Measurements from ENCODE around the gene POLR3G. TPM values are rescaled to one million over a fixed set of nuclear protein-coding genes. Genes with fewer than 3 reads are reported as not detected.

POLR3G gene
- total and polyA plus RNA-seq, 2 of the 13 experiments (the other 11 are each of a cell fraction or from before 2014, with no cell fraction given), result 1.2 to 7.3 TPM

DNA sequence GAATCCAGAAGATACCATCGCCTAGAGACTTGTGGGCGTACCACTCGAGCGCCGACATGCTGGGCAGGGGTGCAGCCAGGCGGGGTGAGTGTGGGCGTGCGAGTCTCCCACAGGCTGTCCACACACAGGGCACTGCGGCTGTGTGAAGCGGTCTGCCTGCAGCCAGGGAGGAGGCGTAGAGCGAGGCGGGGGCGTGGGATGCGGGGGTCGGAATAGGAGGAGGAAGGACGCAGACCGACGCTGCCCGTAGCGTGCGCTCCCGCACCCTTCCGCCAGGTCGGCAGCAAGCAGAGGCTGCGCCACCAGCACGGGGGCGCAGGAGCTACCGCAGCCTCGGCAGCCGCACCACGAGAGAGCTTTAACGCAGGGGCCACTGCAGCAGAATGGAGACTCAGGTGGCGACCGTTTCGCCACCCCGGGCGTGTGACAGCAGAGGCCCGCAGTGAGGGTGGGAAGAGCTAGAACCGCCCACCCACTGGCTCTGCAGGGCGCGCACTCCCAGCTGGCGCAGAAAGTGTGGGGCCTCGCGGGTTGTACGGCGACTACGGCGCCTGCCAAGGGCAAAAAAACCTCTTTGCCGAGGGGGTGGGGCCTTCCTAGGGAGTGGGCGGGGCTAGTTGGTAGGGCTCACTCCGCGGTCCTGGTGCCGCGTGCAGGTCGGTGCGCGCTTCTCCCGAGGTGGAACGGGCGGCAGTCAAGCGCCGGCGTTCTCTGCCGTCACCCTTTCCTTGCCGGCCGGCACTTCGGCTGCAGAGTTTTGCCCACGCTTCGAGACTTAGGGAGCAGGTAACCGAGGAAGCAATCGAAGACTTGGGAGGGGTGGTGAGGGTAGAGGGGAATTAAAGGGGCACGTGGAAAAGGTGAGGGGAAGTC lies at the start of gene POLR3G, which contains the start of gene MBLAC2 (continued):
- TF ChIP-seq NRL (CRISPR knock-in tag; IDR thresholded peaks at IDR 0.05; ENCODE audit: borderline replicate concordance) (no peak; the same call in 1 of the 2 replicates), ZNF331 (CRISPR knock-in tag; IDR thresholded peaks at IDR 0.05) (peak; percentile 84; the same call in 1 of the 2 replicates), ZNF577 (CRISPR knock-in tag; IDR thresholded peaks at IDR 0.05; ENCODE audit: borderline replicate concordance, low read depth) (no peak), ADNP (CRISPR knock-in tag; IDR thresholded peaks at IDR 0.05) (peak; percentile 27; the same call in 1 of the 2 replicates), MLLT10 (CRISPR knock-in tag; IDR thresholded peaks at IDR 0.05) (no peak), ZNF605 (CRISPR knock-in tag; IDR thresholded peaks at IDR 0.05) (peak; percentile 89), HOXA7 (CRISPR knock-in tag; IDR thresholded peaks at IDR 0.05) (no peak; the same call in 1 of the 2 replicates), ZNF501 (CRISPR knock-in tag; IDR thresholded peaks at IDR 0.05) (peak; percentile 70), TOPORS (CRISPR knock-in tag; IDR thresholded peaks at IDR 0.05) (no peak; the same call in 1 of the 2 replicates), TAF1 (CRISPR knock-in tag; IDR thresholded peaks at IDR 0.05) (peak; percentile 89), ZNF749 (CRISPR knock-in tag; IDR thresholded peaks at IDR 0.05; ENCODE audit: borderline replicate concordance) (no peak; the same call in none of the 2 replicates), ZNF678 (CRISPR knock-in tag; IDR thresholded peaks at IDR 0.05) (0 out of 2 replicates have a peak, but pooled peaks have one; percentile 60), SALL2 (CRISPR knock-in tag; IDR thresholded peaks at IDR 0.05) (peak; percentile 72), ZNF124 (CRISPR knock-in tag; IDR thresholded peaks at IDR 0.05) (peak; percentile 20; the same call in 1 of the 2 replicates), ZBTB7B (CRISPR knock-in tag; IDR thresholded peaks at IDR 0.05) (peak; percentile 80), CBFB (CRISPR knock-in tag; IDR thresholded peaks at IDR 0.05) (peak; percentile 70; the same call in 1 of the 2 replicates), ZFP62 (CRISPR knock-in tag; IDR thresholded peaks at IDR 0.05) (no peak)
- TF ChIP-seq, protein P1, sequence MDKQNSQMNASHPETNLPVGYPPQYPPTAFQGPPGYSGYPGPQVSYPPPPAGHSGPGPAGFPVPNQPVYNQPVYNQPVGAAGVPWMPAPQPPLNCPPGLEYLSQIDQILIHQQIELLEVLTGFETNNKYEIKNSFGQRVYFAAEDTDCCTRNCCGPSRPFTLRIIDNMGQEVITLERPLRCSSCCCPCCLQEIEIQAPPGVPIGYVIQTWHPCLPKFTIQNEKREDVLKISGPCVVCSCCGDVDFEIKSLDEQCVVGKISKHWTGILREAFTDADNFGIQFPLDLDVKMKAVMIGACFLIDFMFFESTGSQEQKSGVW (CRISPR knock-in tag; IDR thresholded peaks at IDR 0.05; ENCODE audit: borderline replicate concordance), result peak; percentile 78; the same call in 1 of the 2 replicates
- TF ChIP-seq, protein P2, sequence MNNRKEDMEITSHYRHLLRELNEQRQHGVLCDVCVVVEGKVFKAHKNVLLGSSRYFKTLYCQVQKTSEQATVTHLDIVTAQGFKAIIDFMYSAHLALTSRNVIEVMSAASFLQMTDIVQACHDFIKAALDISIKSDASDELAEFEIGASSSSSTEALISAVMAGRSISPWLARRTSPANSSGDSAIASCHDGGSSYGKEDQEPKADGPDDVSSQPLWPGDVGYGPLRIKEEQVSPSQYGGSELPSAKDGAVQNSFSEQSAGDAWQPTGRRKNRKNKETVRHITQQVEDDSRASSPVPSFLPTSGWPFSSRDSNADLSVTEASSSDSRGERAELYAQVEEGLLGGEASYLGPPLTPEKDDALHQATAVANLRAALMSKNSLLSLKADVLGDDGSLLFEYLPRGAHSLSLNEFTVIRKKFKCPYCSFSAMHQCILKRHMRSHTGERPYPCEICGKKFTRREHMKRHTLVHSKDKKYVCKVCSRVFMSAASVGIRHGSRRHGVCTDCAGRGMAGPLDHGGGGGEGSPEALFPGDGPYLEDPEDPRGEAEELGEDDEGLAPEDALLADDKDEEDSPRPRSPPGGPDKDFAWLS (CRISPR knock-in tag; IDR thresholded peaks at IDR 0.05; ENCODE audit: borderline replicate concordance), result no peak; the same call in 1 of the 2 replicates
- TF ChIP-seq, protein P3, sequence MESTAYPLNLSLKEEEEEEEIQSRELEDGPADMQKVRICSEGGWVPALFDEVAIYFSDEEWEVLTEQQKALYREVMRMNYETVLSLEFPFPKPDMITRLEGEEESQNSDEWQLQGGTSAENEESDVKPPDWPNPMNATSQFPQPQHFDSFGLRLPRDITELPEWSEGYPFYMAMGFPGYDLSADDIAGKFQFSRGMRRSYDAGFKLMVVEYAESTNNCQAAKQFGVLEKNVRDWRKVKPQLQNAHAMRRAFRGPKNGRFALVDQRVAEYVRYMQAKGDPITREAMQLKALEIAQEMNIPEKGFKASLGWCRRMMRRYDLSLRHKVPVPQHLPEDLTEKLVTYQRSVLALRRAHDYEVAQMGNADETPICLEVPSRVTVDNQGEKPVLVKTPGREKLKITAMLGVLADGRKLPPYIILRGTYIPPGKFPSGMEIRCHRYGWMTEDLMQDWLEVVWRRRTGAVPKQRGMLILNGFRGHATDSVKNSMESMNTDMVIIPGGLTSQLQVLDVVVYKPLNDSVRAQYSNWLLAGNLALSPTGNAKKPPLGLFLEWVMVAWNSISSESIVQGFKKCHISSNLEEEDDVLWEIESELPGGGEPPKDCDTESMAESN (CRISPR knock-in tag; conservative IDR thresholded peaks at IDR 0.05), result peak; percentile 64; the same call in 1 of the 2 replicates
- TF ChIP-seq, protein P4, sequence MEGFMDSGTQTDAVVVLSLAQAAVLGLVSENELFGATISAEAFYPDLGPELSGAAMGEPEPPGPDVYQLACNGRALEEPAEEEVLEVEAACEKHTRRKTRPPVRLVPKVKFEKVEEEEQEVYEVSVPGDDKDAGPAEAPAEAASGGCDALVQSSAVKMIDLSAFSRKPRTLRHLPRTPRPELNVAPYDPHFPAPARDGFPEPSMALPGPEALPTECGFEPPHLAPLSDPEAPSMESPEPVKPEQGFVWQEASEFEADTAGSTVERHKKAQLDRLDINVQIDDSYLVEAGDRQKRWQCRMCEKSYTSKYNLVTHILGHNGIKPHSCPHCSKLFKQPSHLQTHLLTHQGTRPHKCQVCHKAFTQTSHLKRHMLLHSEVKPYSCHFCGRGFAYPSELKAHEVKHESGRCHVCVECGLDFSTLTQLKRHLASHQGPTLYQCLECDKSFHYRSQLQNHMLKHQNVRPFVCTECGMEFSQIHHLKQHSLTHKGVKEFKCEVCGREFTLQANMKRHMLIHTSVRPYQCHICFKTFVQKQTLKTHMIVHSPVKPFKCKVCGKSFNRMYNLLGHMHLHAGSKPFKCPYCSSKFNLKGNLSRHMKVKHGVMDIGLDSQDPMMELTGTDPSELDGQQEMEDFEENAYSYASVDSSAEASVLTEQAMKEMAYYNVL (CRISPR knock-in tag; IDR thresholded peaks at IDR 0.05; ENCODE audit: borderline replicate concordance), result peak; percentile 93
- TF ChIP-seq, protein P5, sequence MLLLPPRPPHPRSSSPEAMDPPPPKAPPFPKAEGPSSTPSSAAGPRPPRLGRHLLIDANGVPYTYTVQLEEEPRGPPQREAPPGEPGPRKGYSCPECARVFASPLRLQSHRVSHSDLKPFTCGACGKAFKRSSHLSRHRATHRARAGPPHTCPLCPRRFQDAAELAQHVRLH (CRISPR knock-in tag; IDR thresholded peaks at IDR 0.05; ENCODE audit: borderline replicate concordance, low read depth), result peak; percentile 39; the same call in 1 of the 2 replicates

All from HepG2 (cell line).